DND-41 (cell line): ENCODE results near the gene NYNRIN.
A peak's percentile ranks its signal among the peaks of the same experiment; 100 is the strongest.

Source experiments
- ATAC-seq: fragments of 200-7000 bp; cut with Tn5 transposase; 3 replicates; pipeline ENCODE4 v1.9.1; 2021; ENCODE audit warnings: low read depth; ENCODE audit not compliant: insufficient read depth
- DNase-seq: peaks from one replicate; pipeline ENCODE4 v3.0.0-alpha.2; 2020
- H2AFZ ChIP-seq: 2 replicates; pipeline ENCODE4 v1.6.0; 2012; ENCODE audit warnings: low read depth, low read length
- H3K27ac ChIP-seq: 2 replicates; pipeline ENCODE4 v1.5.1; 2012; ENCODE audit warnings: low read length, inconsistent platforms
- H3K27me3 ChIP-seq: fragments of 200-600 bp; sonication (generic); 2 replicates; pipeline ENCODE4 v1.6.0; 2012; ENCODE audit warnings: low read length, mild to moderate bottlenecking, inconsistent platforms; ENCODE audit not compliant: insufficient read depth, poor library complexity
- H3K36me3 ChIP-seq: 2 replicates; pipeline ENCODE4 v1.5.1; 2012; ENCODE audit warnings: low read length, inconsistent platforms; ENCODE audit not compliant: insufficient read depth
- H3K4me1 ChIP-seq: 2 replicates; pipeline ENCODE4 v1.5.1; 2012; ENCODE audit warnings: mild to moderate bottlenecking, low read length; ENCODE audit not compliant: insufficient read depth
- H3K4me2 ChIP-seq: 2 replicates; pipeline ENCODE4 v1.6.0; 2012; ENCODE audit warnings: mild to moderate bottlenecking, moderate library complexity, low read length, inconsistent platforms; ENCODE audit not compliant: insufficient read depth
- H3K4me3 ChIP-seq, 2 experiments: fragments of 200-600 bp in 1 of 2; shearing (Covaris generic) in 1 of 2; 2 replicates each; pipeline ENCODE4 v1.5.1; 2012 to 2016; ENCODE audit warnings: inconsistent platforms in 2 of 2, low read length in 2 of 2, mild to moderate bottlenecking in 2 of 2, low read depth in 1 of 2, moderate library complexity in 1 of 2
- H3K79me2 ChIP-seq: 2 replicates; pipeline ENCODE4 v1.6.0; 2012; ENCODE audit warnings: low read length, inconsistent platforms; ENCODE audit not compliant: insufficient read depth
- H3K9ac ChIP-seq: 2 replicates; pipeline ENCODE4 v1.6.0; 2012; ENCODE audit warnings: low read depth, mild to moderate bottlenecking, inconsistent platforms, low read length, moderate library complexity
- H3K9me3 ChIP-seq: 2 replicates; pipeline ENCODE4 v1.5.1; 2012; ENCODE audit warnings: low read length, moderate library complexity, mild to moderate bottlenecking, inconsistent platforms; ENCODE audit not compliant: insufficient read depth, severe bottlenecking
- H4K20me1 ChIP-seq: 2 replicates; pipeline ENCODE4 v1.6.0; 2012; ENCODE audit warnings: low read length; ENCODE audit not compliant: insufficient read depth
- EZH2 ChIP-seq: IDR thresholded peaks from 3 replicates; pipeline ENCODE4 v1.6.1; 2012; ENCODE audit warnings: borderline replicate concordance, low read depth, mild to moderate bottlenecking, moderate library complexity, low read length, inconsistent platforms; ENCODE audit not compliant: severe bottlenecking
- TF ChIP-seq, protein P1 (sequence below): IDR thresholded peaks from 2 replicates; pipeline ENCODE4 v1.5.1; 2012; ENCODE audit warnings: borderline replicate concordance, low read length, moderate library complexity, mild to moderate bottlenecking; ENCODE audit not compliant: poor library complexity, severe bottlenecking; ENCODE audit errors: extremely low read depth

Gene NYNRIN

DNA sequence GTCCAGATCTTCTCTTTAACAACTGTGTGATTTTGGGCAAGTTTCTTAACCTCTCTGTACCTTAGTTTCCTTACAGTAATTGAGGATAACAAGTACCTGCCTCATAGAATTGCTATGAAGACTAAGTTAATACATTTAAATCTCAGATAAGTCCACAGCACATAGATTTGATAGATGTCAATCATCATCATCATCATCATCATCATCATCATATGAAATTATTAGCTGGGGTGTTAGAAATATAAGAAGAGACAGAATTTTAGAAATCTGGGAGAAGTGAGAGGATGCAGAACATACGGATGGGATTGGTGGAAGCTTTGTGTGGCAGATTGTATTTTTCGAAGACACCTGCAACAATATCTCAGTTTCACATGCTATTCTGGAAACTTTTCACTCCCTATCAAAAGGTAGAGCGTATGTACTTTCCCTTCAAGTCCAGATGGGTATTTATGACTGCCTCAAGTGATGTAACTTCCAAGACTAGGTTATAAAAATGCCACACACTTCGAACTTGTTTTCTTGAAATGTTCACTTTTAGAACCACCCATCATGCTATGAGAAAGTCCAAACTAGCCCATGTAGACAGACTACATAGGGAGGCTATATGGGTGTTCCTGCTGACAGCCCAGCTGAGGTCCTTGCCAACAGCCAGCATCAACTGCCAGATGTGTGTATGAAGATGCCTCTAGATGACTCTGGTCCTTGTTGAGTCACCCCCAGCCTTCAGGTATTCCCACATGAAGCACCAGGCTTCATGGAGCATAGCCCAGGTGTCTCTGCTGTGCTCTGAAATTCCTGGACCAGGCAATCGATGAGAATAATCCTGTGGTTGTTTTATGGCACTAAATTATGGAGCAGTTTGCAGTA, 64.4 kb downstream of the NYNRIN start:
- TF ChIP-seq, protein P1, sequence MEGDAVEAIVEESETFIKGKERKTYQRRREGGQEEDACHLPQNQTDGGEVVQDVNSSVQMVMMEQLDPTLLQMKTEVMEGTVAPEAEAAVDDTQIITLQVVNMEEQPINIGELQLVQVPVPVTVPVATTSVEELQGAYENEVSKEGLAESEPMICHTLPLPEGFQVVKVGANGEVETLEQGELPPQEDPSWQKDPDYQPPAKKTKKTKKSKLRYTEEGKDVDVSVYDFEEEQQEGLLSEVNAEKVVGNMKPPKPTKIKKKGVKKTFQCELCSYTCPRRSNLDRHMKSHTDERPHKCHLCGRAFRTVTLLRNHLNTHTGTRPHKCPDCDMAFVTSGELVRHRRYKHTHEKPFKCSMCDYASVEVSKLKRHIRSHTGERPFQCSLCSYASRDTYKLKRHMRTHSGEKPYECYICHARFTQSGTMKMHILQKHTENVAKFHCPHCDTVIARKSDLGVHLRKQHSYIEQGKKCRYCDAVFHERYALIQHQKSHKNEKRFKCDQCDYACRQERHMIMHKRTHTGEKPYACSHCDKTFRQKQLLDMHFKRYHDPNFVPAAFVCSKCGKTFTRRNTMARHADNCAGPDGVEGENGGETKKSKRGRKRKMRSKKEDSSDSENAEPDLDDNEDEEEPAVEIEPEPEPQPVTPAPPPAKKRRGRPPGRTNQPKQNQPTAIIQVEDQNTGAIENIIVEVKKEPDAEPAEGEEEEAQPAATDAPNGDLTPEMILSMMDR, result no peak
- no peak for TF ChIP-seq EZH2
- H3K4me1 ChIP-seq, result peaks cover 4% of the 10 kb centered on the region; the same call in 1 of the 2 replicates
- no peaks in the 10 kb centered on the region for H4K20me1 ChIP-seq
- no peak for DNase-seq
- H3K4me3 ChIP-seq, result no peak overlapping the region
- no peak overlapping the region for H3K27ac ChIP-seq
- H3K9ac ChIP-seq, result no peak overlapping the region
- H3K79me2 ChIP-seq, result no peaks in the 10 kb centered on the region
- H3K36me3 ChIP-seq, result no peaks in the 10 kb centered on the region
- ATAC-seq, result no peak
- H3K4me2 ChIP-seq, result no peak overlapping the region
- H3K9me3 ChIP-seq, result no peaks in the 10 kb centered on the region
- no peaks in the 10 kb centered on the region for H3K27me3 ChIP-seq
- H2AFZ ChIP-seq, result no peak overlapping the region

DNA sequence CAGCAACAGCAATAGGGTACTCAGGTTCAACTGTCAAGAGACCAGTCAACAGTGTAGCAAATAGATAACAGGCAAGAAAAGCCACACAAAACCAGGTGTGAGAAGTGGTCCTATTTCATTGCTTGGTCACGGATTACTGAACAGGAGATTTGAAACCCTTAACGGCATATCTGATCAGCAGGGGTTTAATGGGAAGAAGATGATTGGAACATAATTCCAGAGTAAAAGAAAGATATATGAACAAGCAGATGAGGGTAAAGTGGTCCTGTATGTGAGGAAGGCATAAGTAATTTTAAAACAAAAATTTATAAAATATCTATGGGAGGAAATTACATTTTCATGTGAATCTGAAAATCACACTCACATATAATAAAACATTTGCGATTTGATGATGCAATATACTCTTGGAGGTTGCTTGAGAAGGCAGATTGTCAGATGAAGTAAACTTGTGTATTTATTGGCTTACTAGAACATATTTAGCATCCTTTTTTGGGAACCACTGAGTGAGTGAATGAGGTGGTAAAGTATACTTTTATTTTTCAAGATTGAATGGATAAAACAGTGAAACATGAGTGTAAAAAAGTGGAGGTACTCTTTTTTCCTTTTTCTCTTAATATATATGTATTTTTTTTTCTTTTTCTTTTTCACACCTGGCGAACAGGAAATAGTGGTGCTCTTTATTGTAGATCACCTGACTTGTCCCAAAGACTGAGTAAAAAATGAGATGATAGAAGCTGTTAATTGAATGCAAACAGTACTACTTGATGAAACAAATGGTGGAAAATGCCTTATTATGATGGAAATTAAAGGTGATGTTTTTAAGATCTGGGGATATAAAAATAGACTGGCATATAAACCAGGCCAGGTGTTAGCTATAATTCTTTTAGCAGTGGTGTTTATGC, 65.3 kb downstream of the NYNRIN start:
- H3K36me3 ChIP-seq, result no peaks in the 10 kb centered on the region
- no peak overlapping the region for H3K27ac ChIP-seq
- peaks cover 4% of the 10 kb centered on the region; the same call in 1 of the 2 replicates for H3K4me1 ChIP-seq
- no peak overlapping the region for H3K4me2 ChIP-seq
- H3K9me3 ChIP-seq, result no peaks in the 10 kb centered on the region
- H4K20me1 ChIP-seq, result no peaks in the 10 kb centered on the region
- no peaks in the 10 kb centered on the region for H3K79me2 ChIP-seq
- TF ChIP-seq, protein P1, result no peak
- TF ChIP-seq EZH2, result no peak
- DNase-seq (no peak), ATAC-seq (no peak)
- H2AFZ ChIP-seq, result no peak overlapping the region
- no peak overlapping the region for H3K4me3 ChIP-seq
- H3K27me3 ChIP-seq, result no peaks in the 10 kb centered on the region
- no peak overlapping the region for H3K9ac ChIP-seq

DNA sequence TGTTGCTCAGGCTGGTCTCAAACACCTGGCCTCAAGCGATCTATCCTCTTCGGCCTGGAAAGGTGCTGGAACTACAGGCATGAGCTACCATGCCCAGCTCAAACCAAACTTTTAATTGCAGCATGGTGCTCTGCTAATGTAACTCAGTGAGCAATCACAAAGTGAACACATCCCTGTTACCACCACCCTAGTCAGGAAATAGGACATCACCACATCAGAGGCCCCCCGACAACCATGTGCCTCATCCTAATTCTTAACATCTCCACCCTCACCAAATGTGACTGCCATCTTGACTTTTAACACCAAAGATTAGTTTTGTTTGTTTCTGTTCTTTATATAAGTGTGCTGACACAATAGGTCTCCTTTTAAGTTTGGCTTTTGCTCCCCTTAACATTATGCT, 66.6 kb downstream of the NYNRIN start:
- H3K9ac ChIP-seq, result no peak overlapping the region
- H3K4me1 ChIP-seq, result peaks cover 4% of the 10 kb centered on the region; the same call in 1 of the 2 replicates
- H3K9me3 ChIP-seq, result no peaks in the 10 kb centered on the region
- H2AFZ ChIP-seq, result no peak overlapping the region
- no peak overlapping the region for H3K4me3 ChIP-seq
- H3K27me3 ChIP-seq, result no peaks in the 10 kb centered on the region
- H3K79me2 ChIP-seq, result no peaks in the 10 kb centered on the region
- no peak overlapping the region for H3K27ac ChIP-seq
- H3K36me3 ChIP-seq, result no peaks in the 10 kb centered on the region
- H3K4me2 ChIP-seq, result no peak overlapping the region
- peak; percentile 84 for ATAC-seq
- H4K20me1 ChIP-seq, result no peaks in the 10 kb centered on the region
- peak; percentile 35 for DNase-seq
- no peak for TF ChIP-seq EZH2
- TF ChIP-seq, protein P1, result no peak
